OCI-M1 (cell line): Measurements from ENCODE around the gene FOSL2.
A peak's percentile ranks its signal among the peaks of the same experiment; 100 is the strongest.
"Not testable (repeated sequence)": the region's sequence is repeated elsewhere in the genome, so short reads cannot be mapped to it uniquely, and the experiment has no call there.

Experiments
- DNase-seq: peaks from one replicate; lab custom pipeline; 2025; lab: John Stamatoyannopoulos, UW

The FOSL2 gene

DNA sequence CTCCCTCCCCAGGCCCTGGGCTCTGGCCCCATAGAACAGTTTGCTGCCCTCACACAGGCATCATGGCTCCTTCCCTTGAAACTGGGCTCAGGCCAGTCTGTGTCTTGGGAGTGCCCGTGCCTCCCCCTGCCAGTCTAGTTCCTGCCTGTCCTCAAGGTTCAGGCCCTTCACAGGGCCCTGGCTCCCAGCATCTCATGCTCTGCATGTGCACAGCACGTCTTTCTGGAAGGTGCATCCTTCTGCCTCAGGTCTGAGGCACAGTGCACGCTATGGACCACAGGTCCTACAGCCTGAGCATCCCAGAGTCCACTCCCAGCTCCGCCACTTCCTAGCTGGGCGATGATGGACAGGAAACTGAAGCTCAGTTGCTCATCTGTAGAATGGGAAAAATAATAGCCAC is 35.6 kb upstream of the FOSL2 start:
- no peak for DNase-seq

DNA sequence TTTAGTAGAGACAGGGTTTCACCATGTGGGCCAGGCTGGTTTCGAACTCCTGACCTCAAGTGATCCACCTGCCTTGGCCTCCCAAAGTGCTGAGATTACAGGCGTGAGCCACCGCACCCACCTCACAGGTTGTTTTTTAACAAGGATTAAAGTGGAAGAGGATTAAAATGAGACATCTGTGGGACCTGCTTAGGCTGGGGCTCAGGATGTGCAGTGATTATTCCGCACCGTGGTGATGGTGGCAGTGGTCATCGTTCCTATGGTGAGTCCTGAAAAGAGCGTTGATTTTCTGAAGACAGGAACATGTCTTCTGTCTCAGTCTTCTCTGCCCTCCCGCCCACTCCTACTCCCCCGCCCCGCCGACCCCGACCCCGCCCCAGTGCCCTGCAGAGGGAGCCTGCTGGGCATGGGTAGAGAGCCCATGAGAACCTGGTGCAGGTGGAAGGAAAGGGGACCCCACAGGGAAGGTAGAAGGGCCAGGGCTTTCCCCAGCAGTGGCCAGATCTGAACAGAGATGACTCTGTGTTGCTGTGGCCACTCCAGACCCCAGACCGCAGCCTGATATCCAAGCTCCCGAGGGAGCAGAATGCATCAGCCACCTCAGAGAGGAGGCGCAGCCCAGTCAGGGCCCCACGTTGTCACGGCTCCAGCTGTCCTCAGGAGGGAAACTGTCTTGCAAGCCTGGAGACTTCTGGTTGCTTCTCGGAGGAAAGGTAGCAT is 34.5 kb upstream of the FOSL2 start:
- DNase-seq: no peak

DNA sequence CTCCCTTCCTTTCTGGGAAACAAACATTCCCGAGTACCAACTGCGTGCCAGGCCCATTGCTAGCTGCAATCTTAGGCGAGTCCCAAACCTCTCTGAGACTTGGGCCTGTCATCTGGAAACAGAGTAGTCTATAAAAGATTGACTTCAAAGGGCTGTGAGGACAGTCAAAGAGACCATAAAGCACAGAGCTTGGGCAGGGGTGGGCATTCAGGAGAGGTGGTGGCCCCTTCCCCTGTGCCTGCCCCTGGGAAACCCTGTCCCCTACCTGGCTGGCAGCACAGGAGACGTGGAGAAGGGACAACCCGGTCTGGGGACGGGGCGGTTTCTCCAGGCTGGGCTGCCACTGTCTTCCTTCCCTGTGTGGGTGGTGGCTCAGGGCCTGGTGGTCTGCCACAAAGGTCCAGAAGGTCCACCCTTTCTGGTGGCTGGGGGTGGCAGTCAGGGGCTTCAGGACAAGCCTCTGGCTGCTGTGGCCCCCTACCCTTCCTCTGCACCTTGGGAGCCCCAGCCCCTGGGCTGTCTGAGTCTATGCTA is 33.9 kb upstream of the FOSL2 start:
- no peak for DNase-seq

DNA sequence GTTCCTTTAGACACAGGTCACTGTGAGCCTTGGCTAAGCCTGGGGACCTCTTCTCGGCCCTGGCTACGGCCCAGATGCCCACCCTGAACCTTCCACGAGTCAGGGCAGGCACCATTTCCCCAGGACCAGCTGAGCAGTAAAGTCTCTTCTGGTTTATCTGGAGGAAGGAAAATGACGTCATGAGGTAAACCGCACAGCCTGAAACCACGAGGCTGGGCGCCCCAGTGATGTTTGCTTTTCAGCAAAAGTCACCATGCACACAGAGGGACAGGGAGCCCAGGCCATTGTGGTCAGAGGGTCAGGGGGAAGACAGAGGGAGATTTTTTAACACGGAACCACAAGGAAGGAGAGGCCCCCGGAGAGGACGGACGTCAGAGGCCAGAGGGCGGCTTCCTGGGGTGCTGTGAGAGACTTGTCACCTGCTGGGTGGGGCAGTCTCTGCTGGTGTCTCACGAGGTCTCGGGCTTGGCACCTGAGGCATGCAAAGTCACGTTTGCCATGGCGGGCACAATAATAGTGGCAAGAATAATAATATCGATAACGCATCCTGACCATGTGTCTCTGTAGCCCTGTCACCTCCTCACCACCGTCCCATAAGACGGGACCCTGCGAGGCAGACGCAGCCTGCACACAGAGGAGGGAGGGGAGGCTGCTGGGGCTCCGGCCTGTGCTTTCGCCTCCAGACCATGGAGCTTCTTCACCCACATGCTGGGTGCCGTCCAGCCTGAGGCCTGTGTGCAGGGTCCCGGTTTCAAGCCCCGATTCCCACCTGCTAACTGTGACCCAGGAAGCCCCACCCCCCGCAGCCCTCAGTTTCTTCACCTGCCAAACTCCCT is 33.2 kb upstream of the FOSL2 start:
- peak; percentile 94 for DNase-seq

DNA sequence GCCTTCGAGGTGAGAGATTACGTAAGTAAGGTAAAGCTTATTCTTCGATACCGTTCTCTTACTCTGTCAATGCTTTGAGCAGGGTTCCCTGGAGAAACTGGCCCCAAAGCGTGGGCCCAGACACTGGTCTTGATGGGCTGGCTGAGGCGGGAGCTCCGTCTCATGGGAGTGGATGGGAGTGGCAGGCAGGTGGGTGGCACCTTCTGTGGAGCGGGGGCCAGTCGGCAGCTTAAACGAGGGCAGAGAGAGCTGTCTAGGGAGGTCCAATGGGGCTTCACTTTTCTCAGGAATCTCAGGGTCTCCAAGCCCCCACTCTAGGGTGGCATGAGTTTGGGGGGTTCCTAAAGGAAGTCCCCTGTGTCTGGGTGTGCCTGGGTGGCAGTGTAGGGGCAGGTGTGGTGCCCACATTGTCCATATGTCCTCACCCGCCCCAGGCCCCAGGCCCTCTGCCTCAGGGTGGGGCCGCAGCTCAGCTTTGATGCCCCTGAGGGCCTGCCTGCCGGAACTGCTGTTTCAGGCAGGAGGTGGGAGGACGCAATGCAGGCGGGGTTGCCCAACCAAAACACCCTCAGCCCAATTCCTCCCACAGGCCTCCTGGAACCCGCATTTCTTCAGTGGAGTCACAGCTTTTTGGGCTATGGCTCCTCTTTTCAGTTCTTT is 32.5 kb upstream of the FOSL2 start:
- DNase-seq: no peak

DNA sequence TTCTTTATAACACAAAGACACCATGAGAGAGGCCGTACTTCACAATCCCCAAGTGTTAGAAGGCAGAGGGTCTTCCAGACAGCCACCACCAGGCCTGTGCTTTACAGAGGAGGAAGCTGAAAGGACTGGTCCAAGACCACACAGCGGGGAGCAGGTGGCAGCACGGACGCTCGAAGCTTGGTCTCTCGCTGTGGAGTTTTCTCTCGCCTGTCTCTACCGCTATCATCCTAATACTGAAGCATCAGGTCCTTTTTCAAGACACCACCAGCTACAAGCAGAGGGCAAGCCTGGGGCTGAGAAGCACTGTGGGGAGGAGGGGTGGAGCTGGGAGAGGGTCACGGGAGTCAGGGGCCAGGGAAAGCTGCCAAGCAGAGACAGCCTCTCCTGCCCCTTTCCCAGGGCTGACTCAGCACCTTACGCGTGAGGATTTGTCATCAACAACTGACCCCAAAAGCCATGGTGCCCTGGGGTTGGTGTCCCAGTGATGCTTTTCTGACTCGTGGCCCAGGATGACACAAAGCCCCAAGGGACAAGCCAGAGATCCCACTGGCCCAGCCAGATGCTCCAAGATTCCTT is 31.9 kb upstream of the FOSL2 start:
- peak; percentile 58 for DNase-seq

DNA sequence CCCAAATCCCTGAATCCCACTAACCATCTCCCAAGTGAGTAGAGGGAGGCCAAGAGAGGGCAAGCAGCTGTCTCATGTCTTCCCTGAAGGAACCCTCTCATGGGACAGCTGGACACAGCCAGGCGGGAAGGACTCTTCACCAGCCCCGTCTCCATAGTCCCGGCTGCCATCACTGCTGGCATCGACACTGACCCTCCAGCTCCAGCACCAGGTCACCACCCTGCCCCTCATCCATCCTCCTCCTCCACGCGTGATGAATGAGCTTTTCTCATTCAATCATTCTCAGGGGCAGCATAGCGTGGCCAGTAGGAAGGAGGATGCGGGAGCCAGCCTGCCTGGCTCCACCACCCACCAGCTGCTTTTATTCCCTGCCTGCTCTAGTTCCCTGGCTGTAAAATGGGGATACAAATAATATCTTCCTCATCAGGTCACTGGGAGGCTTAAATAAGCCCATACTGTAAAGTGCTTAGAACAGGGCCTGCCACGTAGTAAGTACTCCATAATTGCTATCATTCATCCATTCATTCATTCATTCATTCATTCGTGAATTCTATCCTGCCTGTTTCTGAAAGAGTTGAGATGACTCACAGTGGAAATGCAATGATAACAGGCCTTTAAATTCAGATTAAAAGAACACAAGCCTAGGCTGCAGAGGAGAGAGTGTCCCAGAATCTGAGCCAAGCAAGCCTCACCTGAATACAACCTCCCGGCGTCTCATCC is 30.5 kb upstream of the FOSL2 start:
- DNase-seq: no peak

DNA sequence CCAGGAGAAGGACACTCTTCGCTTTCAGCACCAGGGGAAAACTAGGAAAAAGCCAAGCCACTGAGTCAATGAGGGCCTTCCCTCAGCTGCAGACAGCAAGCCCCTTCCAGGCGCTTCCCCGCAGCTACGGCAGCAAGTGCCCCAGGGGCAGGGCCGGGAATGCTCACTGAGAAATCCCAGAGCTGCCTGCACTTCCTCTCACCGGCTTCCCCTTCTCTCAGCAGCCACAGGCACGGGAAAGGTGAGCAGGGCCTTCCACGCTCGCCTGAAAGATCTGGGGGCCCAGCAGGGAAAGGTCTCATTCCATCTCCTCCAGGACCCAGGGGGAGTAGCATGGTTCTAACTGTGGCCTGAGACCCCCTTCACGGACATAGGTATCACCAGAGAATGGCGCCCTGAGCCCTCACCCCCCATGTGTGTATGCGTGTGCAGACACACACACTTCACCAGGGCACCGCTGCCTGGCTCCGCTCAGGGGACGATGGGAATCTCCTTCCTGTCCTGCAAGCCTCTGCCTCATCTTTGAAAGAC is 29.6 kb upstream of the FOSL2 start:
- DNase-seq: no peak

DNA sequence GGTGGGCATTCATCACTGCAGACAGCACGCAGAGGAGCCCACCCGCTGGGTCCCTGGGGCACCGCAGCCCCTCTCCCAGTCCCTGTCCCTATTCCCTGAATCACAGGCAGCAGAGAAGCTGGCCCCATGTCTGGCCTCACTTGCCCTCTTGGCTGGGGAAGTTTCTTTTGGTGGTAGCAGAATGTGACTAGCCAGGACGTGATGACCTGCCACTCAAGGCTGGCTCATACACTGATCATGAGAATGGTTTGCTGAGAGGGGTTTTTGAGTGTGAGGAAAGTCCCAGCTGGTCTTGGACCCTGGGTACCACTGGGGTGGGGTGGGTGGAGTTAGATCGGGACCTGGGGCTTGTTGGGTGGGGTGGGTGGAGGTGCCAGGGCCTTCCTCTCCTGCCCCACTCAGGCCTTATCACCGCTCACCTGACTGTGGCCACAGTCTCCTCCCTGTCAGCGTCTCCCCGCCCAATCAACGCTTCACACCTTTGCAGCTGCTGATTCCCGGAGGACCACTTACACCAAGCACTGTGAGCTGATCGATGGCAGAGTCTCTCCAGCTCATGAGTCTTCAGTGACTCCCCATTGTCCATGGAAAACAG is 28.9 kb upstream of the FOSL2 start:
- DNase-seq: no peak

DNA sequence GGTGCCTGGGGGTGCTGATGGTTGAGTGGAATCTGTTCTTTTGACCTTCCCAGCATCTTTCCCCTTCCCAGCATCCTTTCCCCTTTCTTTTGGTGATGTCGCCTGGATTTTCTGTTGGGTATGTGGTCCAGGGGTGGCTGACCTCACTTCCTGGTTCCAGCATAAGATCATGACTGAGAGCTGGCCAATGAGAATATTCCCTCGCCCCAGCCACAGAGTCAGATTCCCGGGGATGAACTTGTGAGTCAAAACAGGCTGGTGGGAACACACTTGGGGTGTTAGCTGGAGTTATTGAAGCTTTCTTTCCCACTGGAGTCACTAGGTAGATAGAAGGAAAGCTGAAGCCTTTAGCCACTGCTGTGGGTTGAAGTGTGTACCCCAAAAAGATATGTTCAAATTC is 28.0 kb upstream of the FOSL2 start:
- no peak for DNase-seq

DNA sequence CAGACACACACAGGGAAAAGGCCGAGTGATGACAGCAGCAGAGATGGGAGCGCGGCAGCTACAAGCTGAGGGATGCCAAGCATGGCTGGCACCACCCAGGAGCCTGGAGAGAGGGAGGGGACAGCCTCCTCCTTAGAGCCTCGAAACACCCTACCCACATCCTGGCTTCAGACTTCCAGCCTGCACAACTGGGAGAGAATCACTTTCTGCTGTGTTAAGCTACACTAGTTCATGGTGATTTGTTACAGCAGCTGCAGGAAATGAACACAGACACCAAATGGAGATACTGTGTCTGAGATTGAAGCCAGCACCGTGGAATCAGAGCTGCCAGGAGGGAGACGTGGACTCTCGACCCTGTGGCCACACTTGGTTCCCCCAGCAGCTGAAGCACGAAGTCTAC is 27.5 kb upstream of the FOSL2 start:
- DNase-seq: no peak

DNA sequence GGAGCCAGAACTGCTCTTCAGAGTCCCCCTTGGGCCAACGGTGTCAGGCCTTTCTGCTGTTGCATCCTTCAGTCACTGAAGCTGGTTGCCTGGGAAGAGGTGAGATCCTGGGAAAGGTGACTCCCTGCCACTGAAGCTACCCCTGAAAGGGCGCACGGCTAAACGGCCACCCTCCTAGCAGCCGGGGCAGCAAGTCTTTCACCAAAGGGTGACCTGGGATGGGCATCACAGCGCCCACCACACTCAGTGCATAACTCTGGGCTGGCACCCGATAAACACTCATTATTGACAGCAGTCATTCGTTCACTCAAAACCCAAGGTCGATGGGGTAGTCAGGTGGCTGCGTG is 26.5 kb upstream of the FOSL2 start:
- DNase-seq: no peak

DNA sequence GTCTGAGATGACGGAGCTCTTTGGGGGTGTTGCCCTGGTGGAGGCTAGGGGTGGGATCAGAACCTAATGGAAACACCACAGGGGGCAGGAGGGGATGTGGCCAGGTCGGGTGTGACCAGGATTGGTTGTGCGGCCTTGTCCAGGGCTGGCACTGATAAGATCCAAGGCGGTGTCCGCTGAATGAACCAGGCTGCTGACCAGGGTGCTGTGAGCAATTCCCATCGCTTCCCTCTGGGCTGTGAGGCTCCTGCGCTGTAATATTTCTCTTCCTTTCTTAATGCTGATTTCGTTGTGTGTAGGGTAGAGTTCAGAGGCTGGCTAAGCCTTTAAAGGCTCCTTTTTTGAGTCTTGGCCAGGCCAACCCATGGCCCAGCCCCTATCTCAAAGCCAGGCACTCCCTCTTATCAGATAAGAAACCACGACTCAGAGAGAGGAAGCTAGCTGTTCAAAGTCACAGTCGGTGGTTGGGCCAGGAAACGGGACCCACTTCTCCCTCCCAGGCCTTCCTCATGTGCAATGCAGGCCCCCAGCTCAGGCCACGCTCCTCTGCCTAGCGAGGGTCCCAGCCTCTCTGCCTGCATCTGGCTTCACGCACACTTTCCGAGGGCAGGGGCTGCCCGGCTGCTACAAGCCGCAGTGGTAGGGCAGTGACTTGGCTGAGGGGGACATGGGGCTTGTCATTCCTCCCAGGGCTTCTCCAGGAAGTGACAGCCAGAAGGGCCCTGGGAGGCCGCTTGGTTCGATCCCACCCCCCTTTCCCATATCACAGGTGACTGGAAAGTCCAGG is 26.0 kb upstream of the FOSL2 start:
- DNase-seq: peak; percentile 97

DNA sequence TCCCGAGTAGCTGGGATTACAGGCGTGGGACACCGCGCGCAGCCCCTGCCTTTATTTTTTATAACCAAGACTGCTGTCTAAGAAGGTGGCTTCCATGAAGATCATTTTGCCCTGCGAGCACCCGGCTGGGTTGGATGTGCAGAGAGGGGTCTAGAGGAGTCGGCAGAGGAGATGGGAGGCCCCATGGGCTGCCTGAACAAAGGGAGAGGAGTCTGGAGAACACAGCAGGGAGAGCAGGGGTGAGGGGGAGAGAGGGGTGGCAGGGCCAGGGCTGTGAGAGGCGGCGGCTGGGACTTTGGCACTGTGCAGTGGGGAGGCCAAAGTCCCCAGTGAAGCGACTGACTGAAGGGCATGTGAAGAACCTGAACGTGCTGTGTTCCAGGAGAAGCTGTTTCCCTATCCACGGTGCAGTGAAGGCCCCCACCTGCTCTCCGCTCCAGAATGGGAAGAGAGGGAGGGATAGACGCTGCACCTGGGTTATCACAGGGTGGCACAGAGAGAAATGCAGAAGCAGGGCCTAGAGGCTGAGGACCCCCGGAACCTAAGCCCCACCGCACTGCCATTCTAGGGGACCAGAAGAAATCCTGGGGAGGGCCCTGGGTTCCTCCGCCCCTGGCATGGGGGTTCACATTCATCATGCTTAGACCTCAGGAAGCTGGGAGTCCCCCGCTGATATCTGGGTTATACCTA is 24.8 kb upstream of the FOSL2 start:
- DNase-seq: no peak

DNA sequence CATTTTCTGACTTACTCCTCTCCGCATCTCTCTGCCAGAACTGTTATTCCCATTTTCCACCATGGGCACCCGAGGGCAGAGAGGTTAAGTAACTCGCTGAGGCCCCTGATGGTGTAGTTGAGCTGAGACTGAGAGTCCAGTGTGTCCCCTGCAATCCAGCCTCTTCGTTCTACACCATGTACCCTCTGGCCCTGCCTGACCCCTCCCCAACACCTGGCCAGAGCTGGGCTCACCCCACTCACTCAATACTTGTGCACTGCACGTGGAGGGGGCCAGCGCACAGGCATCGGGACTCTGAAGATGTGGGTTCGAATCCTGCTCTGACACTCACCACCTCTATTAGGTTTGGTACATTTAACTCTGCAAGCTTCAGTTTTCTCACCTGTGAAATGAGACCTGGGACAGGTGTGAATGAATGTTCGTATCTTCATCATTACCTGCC is 24.3 kb upstream of the FOSL2 start:
- DNase-seq: no peak

DNA sequence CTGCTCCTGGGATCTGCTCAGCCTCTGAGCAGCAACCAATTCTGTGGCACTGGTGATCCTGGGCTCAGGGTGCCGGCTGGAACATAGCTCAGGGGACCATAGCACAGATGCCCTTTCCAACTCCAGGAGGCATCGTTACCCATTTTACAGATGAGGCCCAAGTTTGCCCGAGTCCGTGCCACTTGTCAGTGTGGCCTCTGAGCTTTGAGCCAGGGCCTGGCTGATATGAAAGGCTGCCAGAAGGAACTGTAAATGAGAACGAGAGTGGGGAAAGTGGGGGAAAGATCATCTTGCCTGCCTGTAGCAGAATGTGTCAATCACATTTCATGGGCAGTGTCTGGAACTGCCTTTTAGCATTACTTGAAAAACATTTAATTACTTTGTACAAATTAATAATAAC is 23.3 kb upstream of the FOSL2 start:
- no peak for DNase-seq

DNA sequence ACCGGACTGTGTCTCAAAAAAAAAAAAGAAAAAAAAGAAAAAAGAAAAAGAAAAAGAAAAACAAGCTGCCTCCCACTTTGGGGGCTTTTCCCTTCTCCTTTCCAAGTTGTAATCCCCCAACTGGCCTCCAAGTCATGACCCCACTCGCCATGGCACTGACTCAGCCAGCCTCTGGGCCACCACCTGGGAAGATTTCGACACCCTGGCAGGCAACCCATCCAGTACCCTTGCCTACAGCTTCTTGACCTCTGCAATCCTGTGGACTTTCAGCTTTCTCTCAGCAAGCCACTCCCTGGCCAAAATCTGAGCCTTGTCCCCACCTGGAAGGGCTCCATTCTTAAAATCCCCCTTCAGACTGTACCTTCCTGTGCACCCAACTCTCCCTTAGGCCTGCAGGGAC is 22.3 kb upstream of the FOSL2 start:
- DNase-seq: no peak

DNA sequence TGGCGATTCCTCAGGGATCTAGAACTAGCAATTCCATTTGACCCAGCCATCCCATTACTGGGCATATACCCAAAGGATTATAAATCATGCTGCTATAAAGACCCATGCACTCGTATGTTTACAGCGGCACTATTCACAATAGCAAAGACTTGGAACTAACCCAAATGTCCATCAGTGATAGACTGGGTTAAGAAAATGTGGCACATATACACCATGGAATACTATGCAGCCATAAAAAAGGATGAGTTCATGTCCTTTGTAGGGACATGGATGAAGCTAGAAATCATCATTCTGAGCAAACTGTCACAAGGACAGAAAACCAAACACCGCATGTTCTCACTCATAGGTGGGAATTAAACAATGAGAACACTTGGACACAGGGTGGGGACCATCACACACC is 20.9 kb upstream of the FOSL2 start:
- DNase-seq: not testable (repeated sequence)

DNA sequence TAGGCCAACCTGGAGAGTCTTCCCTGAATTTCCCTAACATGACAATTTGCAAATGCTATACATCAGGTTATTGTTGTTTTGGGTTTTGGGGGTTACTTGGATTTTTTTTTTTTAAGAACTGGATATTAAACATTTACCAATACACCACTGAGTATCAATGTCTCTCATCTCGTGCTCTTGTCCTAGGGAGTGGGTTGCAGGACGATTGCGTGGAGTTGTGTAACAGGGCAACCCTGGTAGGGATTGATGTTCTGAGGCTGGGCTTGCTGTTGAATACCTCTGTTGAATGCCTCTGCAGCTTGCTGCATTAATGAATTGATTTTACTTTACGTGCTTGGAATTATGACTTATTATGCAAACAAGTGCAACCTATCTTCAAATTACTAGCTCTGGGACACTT is 18.8 kb upstream of the FOSL2 start:
- no peak for DNase-seq

DNA sequence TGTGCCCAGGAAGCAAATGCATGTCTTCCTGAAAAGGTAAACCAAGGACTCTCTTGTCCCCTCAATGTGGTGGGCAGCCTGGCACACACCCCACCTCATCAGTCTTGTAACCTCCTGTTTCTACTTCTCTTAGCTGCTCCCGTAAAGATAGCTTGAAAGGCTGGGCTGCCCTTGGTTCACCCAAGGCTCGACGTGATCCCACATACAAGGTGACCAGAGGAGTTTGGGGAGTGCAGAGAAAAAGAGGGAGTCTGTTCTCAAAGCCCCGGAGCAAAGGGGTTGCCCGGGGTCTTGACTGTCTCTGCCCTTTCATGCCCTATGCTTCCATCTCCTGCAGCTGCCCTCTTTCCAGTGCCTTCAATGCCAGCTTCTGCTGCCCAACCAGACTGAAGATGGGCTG is 18.3 kb upstream of the FOSL2 start:
- DNase-seq: no peak
